ENCODE measurements around the gene ZRSR2.
A peak's percentile ranks its signal among the peaks of the same experiment; 100 is the strongest.
"Not testable (repeated sequence)": the region's sequence is repeated elsewhere in the genome, so short reads cannot be mapped to it uniquely, and the experiment has no call there.

Gene ZRSR2

GRCh38 chrX:15797707-15798106 is 7.4 kb downstream of the ZRSR2 start:
- no peak for DNase-seq

GRCh38 chrX:15804563-15804962 is 14.3 kb downstream of the ZRSR2 start:
- no peak for DNase-seq

- DNase-seq, result no peak
These were observed 18.0 kb downstream of the ZRSR2 start for GRCh38 chrX:15808254-15808653.

GRCh38 chrX:15812192-15812938 is 22.1 kb downstream of the ZRSR2 start:
- DNase-seq, result no peak

GRCh38 chrX:15813416-15813815 is 23.1 kb downstream of the ZRSR2 start:
- DNase-seq, result no peak

- no peak for DNase-seq
These were observed 24.6 kb downstream of the ZRSR2 start for GRCh38 chrX:15814771-15815365.

- peak; percentile 20 to 44 for DNase-seq
These were observed 25.6 kb downstream of the ZRSR2 start for GRCh38 chrX:15815779-15816437.

GRCh38 chrX:15816438-15816809 is 26.1 kb downstream of the ZRSR2 start:
- no peak for DNase-seq

- peak; percentile 32 to 66 for DNase-seq
These were observed 26.6 kb downstream of the ZRSR2 start for GRCh38 chrX:15816886-15817285.

GRCh38 chrX:15820106-15821073 is 30.1 kb downstream of the ZRSR2 start:
- no peak for DNase-seq

- DNase-seq, result no peak
These were observed 32.6 kb downstream of the ZRSR2 start for GRCh38 chrX:15822922-15823321.

GRCh38 chrX:15825936-15826335 is 35.7 kb downstream of the ZRSR2 start:
- DNase-seq, result no peak

GRCh38 chrX:15829217-15829616 is 38.9 kb downstream of the ZRSR2 start:
- no peak for DNase-seq

- not testable (repeated sequence) for DNase-seq
These were observed 41.1 kb downstream of the ZRSR2 start for GRCh38 chrX:15831347-15831746.

GRCh38 chrX:15834053-15834452 is 43.8 kb downstream of the ZRSR2 start:
- DNase-seq, result no peak

GRCh38 chrX:15834827-15835595 is 44.7 kb downstream of the ZRSR2 start:
- no peak for DNase-seq

- DNase-seq, result peak in 1 of 2 donors; percentile 20
These were observed 47.7 kb downstream of the ZRSR2 start for GRCh38 chrX:15838017-15838416.

GRCh38 chrX:15841853-15842516 is 51.7 kb downstream of the ZRSR2 start:
- DNase-seq, result no peak

- DNase-seq, result no peak
These were observed 53.7 kb downstream of the ZRSR2 start for GRCh38 chrX:15843960-15844359.

GRCh38 chrX:15848576-15848975 is 58.3 kb downstream of the ZRSR2 start:
- no peak for DNase-seq

- no peak for DNase-seq
These were observed 59.3 kb downstream of the ZRSR2 start for GRCh38 chrX:15849555-15849954.
